Immature natural killer cell (primary cell): ENCODE results near the gene ASB2. TPM values are rescaled to one million over a fixed set of nuclear protein-coding genes. Genes with fewer than 3 reads are reported as not detected.

Experiments used
- DNase-seq, 3 donors: peaks; one replicate each; pipeline ENCODE4 v3.0.0; 2022; ENCODE audit warnings: mixed read lengths in 1 of 3
- H3K27ac Mint-ChIP-seq, 6 donors: one replicate each; pipeline ENCODE4 v1.8.0; 2020; ENCODE audit warnings: mixed read lengths in 6 of 6, mild to moderate bottlenecking in 5 of 6, inconsistent platforms in 4 of 6, moderate library complexity in 3 of 6
- H3K27me3 Mint-ChIP-seq, 3 donors: one replicate each; pipeline ENCODE4 v1.8.0; 2020 to 2021; ENCODE audit warnings: low read depth in 3 of 3, mild to moderate bottlenecking in 3 of 3, mixed read lengths in 3 of 3, moderate library complexity in 3 of 3, inconsistent platforms in 1 of 3
- H3K36me3 Mint-ChIP-seq, 3 donors: one replicate each; pipeline ENCODE4 v1.8.0; 2020; ENCODE audit warnings: mixed read lengths in 3 of 3, inconsistent platforms in 2 of 3, mild to moderate bottlenecking in 2 of 3
- H3K4me1 Mint-ChIP-seq, 2 donors: one replicate each; pipeline ENCODE4 v1.8.0; 2020; ENCODE audit warnings: inconsistent platforms in 2 of 2, mild to moderate bottlenecking in 2 of 2, mixed read lengths in 2 of 2, moderate library complexity in 1 of 2
- H3K4me3 Mint-ChIP-seq, 5 donors: one replicate each; pipeline ENCODE4 v1.8.0; 2020; ENCODE audit warnings: mild to moderate bottlenecking in 5 of 5, mixed read lengths in 5 of 5, inconsistent platforms in 3 of 5, moderate library complexity in 3 of 5
- H3K9me3 Mint-ChIP-seq, 6 donors: one replicate each; pipeline ENCODE4 v1.8.0; 2020; ENCODE audit warnings: mild to moderate bottlenecking in 6 of 6, mixed read lengths in 6 of 6, inconsistent platforms in 4 of 6, moderate library complexity in 3 of 6
- polyA plus RNA-seq, 3 donors: library from polyadenylated mRNA; unstranded; fragments of 300-500 nt; fragmentation: Illumina TruSeq; gene quantifications; one replicate each; pipeline ENCODE4 v1.2.3, GENCODE V29; 2021

The ASB2 gene
- polyA plus RNA-seq, 3 donors from 2014 or later: 1.4 to 4.2 (median 2.7) TPM

DNA sequence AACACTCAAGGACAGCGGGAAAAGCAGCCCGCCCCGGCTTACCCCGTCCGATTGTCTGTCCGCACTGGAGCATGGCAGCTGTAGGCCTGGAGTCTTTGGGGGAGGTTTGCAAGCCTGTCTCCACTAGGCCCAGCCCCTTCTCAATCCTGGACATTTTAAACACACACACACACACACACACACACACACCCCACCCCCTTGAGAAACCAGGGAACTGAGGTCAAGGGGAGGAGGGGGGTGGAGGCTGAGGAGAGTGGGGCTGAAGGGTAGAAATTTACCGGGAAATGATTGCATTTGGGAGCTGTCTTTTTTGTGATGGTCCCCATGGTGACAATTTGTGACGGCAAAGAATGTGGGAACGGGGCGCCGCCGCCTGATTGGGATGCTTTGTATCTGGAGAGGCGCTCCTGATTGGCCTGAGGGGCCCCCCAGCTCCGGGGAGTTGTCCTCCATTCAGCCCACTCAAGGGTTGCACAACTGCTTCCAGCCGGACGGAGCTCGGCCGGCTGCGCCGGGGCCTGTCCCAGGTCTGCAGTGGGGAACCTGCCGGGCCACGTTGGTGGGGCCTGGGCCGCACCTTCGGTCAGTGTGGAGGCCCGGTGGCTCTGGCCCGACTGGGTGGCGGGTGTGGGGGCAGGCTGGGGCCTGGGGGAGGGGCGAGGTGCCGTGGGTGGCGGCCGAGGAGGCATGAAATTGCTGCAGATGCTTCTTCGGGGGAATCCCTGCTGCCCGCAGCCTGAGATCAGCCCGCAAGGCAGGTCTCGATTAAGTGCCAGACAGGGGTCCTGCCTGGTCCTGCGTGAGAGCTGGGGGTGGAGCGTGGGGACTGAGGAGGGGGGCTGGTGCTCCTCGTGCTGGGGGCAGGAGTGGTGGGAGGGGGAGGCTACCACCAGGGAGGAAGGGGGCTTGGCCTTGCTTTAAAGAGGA lies 49.2 kb downstream of the ASB2 start, which contains the start of gene FAM181A:
FAM181A (plus strand) TSS at position 472 of the 927 bp plus-strand sequence. CDS start 942 bp downstream, outside the sequence.
- H3K9me3 Mint-ChIP-seq: no peaks in the 10 kb centered on the region
- DNase-seq: no peak
- no peaks in the 10 kb centered on the region for H3K27me3 Mint-ChIP-seq
- no peak within 1 kb of the TSS for H3K27ac Mint-ChIP-seq
- H3K4me3 Mint-ChIP-seq: no peak within 1 kb of the TSS
- no peaks in the 10 kb centered on the region for H3K36me3 Mint-ChIP-seq
- H3K4me1 Mint-ChIP-seq: no peaks in the 10 kb centered on the region

DNA sequence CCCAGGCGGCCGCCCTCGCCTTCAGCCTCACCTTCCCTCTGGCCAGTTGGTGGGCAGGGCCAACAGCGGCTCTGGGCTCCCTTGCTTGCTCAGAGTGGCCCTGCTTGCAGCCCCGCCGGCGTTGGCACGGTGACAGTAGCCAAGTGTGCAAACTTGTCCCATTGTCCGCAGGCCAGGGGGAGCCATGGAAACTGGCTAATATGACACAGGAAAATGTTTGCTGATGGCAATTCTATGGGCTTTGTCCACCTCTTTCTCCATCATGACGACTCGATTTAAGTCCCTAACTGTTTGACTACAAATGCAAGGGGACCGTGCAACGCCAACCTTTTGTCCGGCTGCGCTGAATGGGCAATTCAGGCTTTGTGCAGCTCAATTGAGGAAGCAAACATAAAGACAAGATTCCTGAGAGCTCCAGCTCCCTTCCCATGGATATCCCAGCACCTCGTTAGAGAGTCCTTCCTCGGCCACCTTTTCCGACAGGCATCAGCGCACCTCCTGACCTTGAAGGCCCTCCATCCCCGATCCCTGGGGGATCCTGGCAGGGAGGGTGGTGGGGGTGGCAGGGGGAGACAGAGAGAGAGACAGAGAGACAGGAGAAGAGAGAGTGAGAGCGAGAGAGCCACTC lies 50.0 kb downstream of the ASB2 start:
- DNase-seq: no peak
- H3K4me3 Mint-ChIP-seq: no peak overlapping the region

DNA sequence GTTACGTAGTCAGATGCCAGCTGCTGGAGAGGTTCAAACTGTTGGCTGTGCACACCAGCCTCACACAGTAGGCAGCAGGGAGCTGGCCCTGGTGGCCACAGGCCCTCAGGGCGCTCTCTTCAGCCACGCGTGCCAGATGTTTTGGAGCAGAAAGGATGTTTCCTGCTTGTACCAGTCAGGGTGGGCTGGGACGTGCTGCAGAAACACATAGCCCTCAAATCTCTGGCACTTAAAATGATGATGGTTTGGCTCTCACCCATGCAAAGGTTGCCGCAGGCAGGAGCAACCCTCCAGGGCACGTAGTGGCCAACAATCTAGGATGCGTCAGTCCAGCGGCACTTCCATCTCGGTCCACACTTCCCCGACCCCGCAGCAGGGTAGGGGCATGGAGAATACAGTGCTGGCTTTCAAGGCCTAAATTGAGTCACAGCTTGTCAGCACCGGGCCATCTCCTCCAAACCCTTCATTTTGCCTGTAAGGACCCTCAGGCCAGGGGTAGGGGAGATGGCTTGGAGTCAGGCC lies 50.9 kb downstream of the ASB2 start:
- Mint-ChIP-seq H3K27me3 (no peaks in the 10 kb centered on the region), H3K9me3 (no peaks in the 10 kb centered on the region), H3K36me3 (no peaks in the 10 kb centered on the region), H3K27ac (no peak overlapping the region), H3K4me3 (no peak overlapping the region), H3K4me1 (no peaks in the 10 kb centered on the region)
- DNase-seq: no peak

More for the DNA sequence above, 50.0 kb downstream of the ASB2 start:
- Mint-ChIP-seq H3K27me3 (no peaks in the 10 kb centered on the region), H3K4me1 (no peaks in the 10 kb centered on the region), H3K27ac (no peak overlapping the region), H3K9me3 (no peaks in the 10 kb centered on the region), H3K36me3 (no peaks in the 10 kb centered on the region)

DNA sequence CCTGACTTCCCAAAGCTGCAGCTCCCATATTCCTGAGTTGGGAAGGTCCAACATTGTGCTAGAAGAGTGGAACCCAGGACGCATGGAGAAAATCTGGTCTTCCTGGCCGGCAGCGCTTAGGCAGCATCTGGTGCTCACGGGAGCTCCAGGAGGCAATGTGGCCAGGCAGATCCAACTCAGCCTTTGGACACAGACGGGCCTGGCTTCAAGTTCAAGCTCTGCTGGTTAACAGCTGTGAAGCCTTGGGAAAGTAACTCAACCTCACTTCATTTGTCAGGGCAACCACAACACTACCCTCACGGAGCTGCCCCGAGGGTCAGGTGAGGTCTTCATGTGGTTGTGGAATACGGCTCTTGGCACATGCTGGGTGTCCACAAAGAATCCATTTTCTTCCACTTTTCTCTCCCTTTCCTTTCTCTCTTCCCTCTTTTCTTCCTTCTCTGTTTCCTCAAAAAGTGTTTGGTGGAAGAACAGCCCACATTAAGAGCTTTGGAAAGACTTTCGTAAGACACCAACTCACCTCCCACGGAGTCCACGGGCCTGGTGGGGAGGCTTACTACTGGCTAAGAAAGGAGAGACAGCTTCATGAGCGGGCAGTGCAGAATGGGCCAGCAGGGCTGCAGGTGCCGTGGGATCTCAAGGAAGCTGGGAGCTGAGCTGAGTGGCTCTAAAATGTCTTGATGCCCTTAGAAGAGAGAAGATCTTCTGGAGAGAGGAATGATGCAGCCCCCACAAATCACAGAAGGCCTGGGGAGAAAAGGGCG lies 51.6 kb downstream of the ASB2 start:
- Mint-ChIP-seq H3K36me3 (no peaks in the 10 kb centered on the region), H3K27ac (no peak overlapping the region), H3K27me3 (peaks cover 0 to 4% (median 3%) of the 10 kb centered on the region in 3 donors), H3K9me3 (no peaks in the 10 kb centered on the region), H3K4me1 (no peaks in the 10 kb centered on the region), H3K4me3 (no peak overlapping the region)
- DNase-seq: no peak

DNA sequence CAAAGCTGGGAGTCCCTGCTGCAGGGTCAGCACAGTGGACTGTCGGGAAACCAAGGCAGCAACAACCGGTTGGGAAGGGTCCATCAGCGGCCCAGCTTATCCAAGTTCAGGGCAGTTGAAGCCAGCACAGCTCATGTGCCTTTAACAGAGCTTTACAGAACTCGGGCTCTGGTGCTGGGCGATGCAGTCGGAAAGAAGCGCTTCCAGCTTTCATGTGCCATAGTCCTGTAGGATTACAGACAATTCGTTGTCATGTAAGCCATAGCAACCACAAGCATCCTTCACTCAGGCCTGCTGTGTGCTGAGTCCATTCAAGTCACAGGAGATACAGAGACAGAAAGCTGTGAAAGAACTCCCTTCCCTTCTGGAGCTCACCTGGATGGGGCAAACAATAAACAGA lies 52.7 kb downstream of the ASB2 start:
- no peaks in the 10 kb centered on the region for H3K4me1 Mint-ChIP-seq
- H3K36me3 Mint-ChIP-seq: no peaks in the 10 kb centered on the region
- peaks cover 0 to 4% (median 3%) of the 10 kb centered on the region in 3 donors for H3K27me3 Mint-ChIP-seq
- DNase-seq: no peak
- no peak overlapping the region for H3K27ac Mint-ChIP-seq
- no peaks in the 10 kb centered on the region for H3K9me3 Mint-ChIP-seq
- no peak overlapping the region for H3K4me3 Mint-ChIP-seq

DNA sequence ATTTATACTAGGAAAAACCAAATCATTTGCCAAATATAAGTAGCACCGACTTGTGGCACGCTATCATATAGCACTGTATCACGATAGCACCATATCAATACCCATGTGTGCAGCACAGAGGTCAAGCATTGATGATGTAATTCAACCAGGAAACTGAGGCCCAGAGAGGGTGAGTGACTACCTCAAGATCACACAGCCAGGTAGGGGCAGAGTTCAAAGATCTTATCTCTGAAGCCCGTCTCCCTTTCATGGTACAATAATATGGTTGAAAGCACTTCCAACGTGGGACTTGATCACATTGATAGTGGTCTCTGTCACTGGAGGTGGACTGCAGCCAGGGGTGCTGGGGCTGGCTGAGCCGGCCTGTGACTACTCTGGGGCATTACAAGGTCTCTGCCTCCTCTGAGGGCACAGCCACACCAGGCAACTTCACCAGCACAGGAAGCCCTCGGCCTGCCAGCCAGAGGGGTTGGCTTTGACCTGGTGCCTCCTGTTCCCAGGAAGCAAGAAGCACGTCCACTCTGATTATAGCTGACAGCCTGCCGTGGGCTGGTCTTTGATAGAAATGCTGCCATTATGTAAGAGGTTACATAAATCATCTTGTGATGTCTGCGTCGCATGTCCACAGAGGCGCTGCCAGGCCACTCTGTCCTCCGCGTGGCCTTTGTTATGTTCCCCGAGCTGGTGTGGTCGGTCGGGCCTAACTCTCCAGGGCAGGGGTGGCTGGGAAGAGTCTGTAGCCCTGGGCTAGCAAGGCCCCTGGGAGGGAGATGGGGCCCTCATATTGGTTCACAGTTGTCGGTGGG lies 55.2 kb downstream of the ASB2 start:
- Mint-ChIP-seq H3K9me3 (peaks cover 0 to 2% (median 0%) of the 10 kb centered on the region in 6 donors), H3K36me3 (no peaks in the 10 kb centered on the region), H3K27ac (no peak overlapping the region), H3K27me3 (peaks cover 3 to 6% (median 3%) of the 10 kb centered on the region in 3 donors), H3K4me1 (no peaks in the 10 kb centered on the region), H3K4me3 (no peak overlapping the region)
- no peak for DNase-seq

DNA sequence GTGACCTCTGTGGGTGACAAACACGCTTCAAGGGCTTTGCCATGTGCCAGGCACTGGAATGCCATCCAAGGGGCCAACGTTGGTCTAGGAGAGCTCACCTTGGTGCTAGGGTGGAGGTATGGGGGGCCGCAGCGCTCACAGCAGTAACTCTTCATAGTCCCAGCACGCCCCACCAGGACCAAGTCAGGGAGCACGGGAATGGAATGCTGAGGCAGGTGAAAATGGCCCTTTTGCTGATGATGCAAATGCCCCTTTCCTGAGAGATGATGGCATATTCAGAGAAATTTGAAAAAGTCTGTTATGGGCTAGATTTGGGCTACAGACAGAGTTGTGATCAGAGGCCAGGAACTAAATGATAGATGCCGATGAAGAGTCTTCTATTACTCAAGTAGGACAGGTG lies 59.2 kb downstream of the ASB2 start:
- Mint-ChIP-seq H3K4me3 (no peak overlapping the region), H3K9me3 (peaks cover 0 to 2% (median under 1%) of the 10 kb centered on the region in 6 donors), H3K36me3 (peaks cover 0 to 4% (median 0%) of the 10 kb centered on the region in 3 donors), H3K4me1 (no peaks in the 10 kb centered on the region), H3K27me3 (peaks cover 3 to 11% (median 3%) of the 10 kb centered on the region in 3 donors), H3K27ac (no peak overlapping the region)
- no peak for DNase-seq

DNA sequence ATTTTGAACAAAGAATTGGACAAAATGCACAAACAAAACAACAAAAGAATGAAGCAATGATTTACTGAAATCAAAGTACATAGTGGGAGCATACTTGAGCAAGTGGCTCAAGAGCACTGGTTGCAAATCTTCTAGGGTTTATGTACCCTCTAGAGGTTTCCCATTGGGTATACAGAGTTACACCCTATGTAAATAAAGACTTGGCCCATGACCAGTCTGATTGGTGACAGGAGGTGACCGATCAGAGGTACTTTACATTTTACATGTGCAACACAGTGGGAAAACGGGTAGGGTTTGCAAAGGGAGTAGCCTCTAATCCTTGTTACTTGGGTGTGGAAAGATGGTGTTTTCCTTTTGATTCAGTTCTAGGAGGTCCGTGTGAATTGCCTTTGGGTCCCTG lies 59.9 kb downstream of the ASB2 start:
- no peak overlapping the region for H3K4me3 Mint-ChIP-seq
- no peak overlapping the region for H3K27ac Mint-ChIP-seq
- peaks cover 3 to 11% (median 3%) of the 10 kb centered on the region in 3 donors for H3K27me3 Mint-ChIP-seq
- H3K4me1 Mint-ChIP-seq: no peaks in the 10 kb centered on the region
- no peak for DNase-seq
- peaks cover 0 to 4% (median 0%) of the 10 kb centered on the region in 3 donors for H3K36me3 Mint-ChIP-seq
- H3K9me3 Mint-ChIP-seq: peaks cover 0 to 2% (median under 1%) of the 10 kb centered on the region in 6 donors

DNA sequence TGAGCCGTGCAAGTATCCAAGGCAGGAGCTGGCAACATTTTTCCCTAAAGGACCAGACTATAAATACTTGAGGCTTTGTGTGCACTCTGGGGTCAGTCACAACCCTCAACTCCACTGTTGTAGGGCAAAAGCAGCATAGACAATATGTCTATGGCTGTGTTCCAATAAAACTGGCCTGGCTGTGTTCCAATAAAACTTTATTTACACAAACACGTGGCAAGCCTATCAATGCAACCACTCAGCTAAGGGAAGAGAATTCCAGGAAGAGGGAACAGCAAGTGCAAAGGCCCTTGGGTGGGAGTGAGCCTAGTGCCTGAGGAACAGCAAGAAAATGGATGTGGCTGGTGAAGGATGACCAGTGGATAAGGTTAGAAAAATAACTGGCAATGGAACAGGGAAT lies 60.6 kb downstream of the ASB2 start:
- H3K27ac Mint-ChIP-seq: no peak overlapping the region
- no peaks in the 10 kb centered on the region for H3K4me1 Mint-ChIP-seq
- H3K9me3 Mint-ChIP-seq: peaks cover 0 to 2% (median under 1%) of the 10 kb centered on the region in 6 donors
- H3K27me3 Mint-ChIP-seq: peaks cover 3 to 11% (median 3%) of the 10 kb centered on the region in 3 donors
- DNase-seq: no peak
- H3K4me3 Mint-ChIP-seq: no peak overlapping the region
- peaks cover 0 to 4% (median 0%) of the 10 kb centered on the region in 3 donors for H3K36me3 Mint-ChIP-seq

DNA sequence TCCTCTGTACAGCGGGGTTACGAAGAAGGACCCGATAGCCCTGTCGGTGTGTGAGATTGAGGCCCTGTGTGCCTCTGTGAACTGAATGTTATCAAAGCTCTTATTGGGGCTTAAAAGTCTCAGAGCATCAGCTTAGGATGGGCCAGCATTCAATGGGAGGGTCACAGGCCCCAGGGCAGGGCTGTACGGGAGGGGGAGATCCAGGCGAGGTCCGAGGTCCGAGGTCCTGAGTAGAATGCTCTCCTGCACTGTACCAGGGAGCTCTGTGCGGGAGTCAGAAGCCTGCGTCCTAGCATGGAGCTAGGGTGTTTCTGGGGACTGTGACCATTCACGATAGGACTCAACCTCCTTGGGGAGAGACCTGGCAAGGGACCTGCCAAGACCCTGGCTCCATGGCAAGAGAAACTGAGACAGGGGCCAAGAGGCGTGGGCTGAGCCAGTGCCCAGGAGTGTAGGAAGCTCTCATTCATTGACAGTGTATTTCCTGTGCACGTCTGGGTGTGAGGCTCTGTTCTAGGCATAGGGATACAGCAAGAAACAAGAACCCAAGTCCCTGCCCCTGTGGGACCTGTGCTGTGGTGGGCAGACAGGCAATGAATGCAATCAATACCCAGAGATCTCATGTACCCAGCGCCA lies 61.2 kb downstream of the ASB2 start:
- no peak overlapping the region for H3K27ac Mint-ChIP-seq
- no peak overlapping the region for H3K4me3 Mint-ChIP-seq
- peaks cover 0 to 2% (median under 1%) of the 10 kb centered on the region in 6 donors for H3K9me3 Mint-ChIP-seq

DNA sequence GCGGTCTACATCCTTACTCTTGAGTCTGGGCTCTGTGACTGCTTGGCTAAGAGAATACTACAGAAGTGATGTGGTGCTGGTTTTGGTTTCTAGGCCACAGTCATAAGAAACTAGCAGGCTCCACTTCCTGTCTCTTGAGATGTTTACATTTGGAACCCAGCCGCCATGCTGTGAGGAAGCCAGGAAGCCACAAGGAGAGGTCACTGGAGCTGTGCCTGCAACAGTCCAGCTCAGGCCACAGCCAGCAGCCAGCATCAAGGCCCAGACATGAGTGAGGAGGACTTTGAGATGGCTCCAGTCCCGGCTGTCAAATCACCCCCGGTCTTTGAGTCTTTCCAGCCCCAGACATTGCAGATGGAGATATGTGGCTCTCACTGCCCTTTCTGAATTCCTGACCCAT lies 62.1 kb downstream of the ASB2 start:
- peaks cover 0 to 4% (median 0%) of the 10 kb centered on the region in 3 donors for H3K36me3 Mint-ChIP-seq
- no peaks in the 10 kb centered on the region for H3K4me1 Mint-ChIP-seq
- no peak overlapping the region for H3K4me3 Mint-ChIP-seq
- peaks cover 0 to 12% (median 3%) of the 10 kb centered on the region in 3 donors for H3K27me3 Mint-ChIP-seq
- H3K9me3 Mint-ChIP-seq: peaks cover 0 to 2% (median under 1%) of the 10 kb centered on the region in 6 donors
- DNase-seq: no peak
- H3K27ac Mint-ChIP-seq: no peak overlapping the region

More for the DNA sequence above, 61.2 kb downstream of the ASB2 start:
- Mint-ChIP-seq H3K27me3 (peaks cover 3 to 11% (median 3%) of the 10 kb centered on the region in 3 donors), H3K36me3 (peaks cover 0 to 4% (median 0%) of the 10 kb centered on the region in 3 donors), H3K4me1 (no peaks in the 10 kb centered on the region)
- DNase-seq: no peak

DNA sequence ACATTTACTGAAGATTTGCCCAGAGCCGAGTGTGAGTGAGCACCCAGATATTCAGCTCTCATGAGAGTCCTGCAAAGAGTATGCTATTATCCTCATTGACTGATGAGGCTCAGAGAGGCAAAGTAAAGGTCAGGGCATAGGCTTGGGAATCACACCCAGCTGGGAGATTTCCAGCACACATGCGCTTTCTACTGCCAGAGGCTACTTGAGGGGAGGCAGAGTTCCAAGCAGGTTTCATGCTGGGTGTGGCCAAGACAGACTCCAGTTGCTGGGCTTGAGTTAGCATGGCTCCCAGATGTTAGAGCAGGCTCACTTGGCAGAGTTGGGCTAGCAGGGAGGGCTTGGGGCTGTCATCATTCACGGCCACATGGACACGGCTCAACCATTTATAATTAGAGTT lies 63.6 kb downstream of the ASB2 start:
- Mint-ChIP-seq H3K27me3 (peaks cover 0 to 16% (median 0%) of the 10 kb centered on the region in 3 donors), H3K4me3 (no peak overlapping the region), H3K36me3 (peaks cover 0 to 4% (median 0%) of the 10 kb centered on the region in 3 donors), H3K9me3 (peaks cover 0 to 4% (median under 1%) of the 10 kb centered on the region in 6 donors), H3K4me1 (no peaks in the 10 kb centered on the region), H3K27ac (no peak overlapping the region)
- DNase-seq: no peak
